Trophoblast cell (in vitro differentiated cells and primary cell): Measurements from ENCODE around the gene CRYGN.

Experiments used
- DNase-seq, 2 donors: peaks; one replicate each; pipeline ENCODE4 v3.0.0-alpha.2; 2016
- H2AFZ ChIP-seq: 2 replicates; pipeline ENCODE4 v1.6.1; 2013; ENCODE audit warnings: low read length, moderate library complexity, mild to moderate bottlenecking; ENCODE audit not compliant: insufficient read depth, poor library complexity
- H2AK5ac ChIP-seq: 2 replicates; pipeline ENCODE4 v1.6.1; 2013; ENCODE audit warnings: mild to moderate bottlenecking, low read length
- H2BK120ac ChIP-seq: 2 replicates; pipeline ENCODE4 v1.6.1; 2013; ENCODE audit warnings: low read length, mild to moderate bottlenecking, moderate library complexity; ENCODE audit not compliant: insufficient read depth, poor library complexity
- H2BK12ac ChIP-seq: 2 replicates; pipeline ENCODE4 v1.6.1; 2013; ENCODE audit warnings: mild to moderate bottlenecking, low read length, moderate library complexity
- H2BK5ac ChIP-seq: 2 replicates; pipeline ENCODE4 v1.6.1; 2013; ENCODE audit warnings: low read length, low read depth, moderate library complexity, mild to moderate bottlenecking; ENCODE audit not compliant: poor library complexity
- H3K14ac ChIP-seq: 2 replicates; pipeline ENCODE4 v1.6.1; 2013; ENCODE audit warnings: mild to moderate bottlenecking, low read length
- H3K18ac ChIP-seq: 2 replicates; pipeline ENCODE4 v1.6.1; 2013; ENCODE audit warnings: mild to moderate bottlenecking, low read length
- H3K23ac ChIP-seq: 2 replicates; pipeline ENCODE4 v1.6.1; 2013; ENCODE audit warnings: low read length
- H3K27ac ChIP-seq: 2 replicates; pipeline ENCODE4 v1.5.1; 2013; ENCODE audit warnings: low read depth, mild to moderate bottlenecking, inconsistent platforms, low read length, moderate library complexity
- H3K27me3 ChIP-seq: 2 replicates; pipeline ENCODE4 v1.6.1; 2013; ENCODE audit warnings: inconsistent platforms, mild to moderate bottlenecking, low read length, moderate library complexity; ENCODE audit not compliant: insufficient read depth
- H3K36me3 ChIP-seq, 2 experiments: 1 replicate in 1 of 2; 2 replicates in 1 of 2; pipeline ENCODE4 v1.6.1; 2013; ENCODE audit warnings: low read length in 2 of 2, mild to moderate bottlenecking in 2 of 2, moderate library complexity in 1 of 2; ENCODE audit not compliant: insufficient read depth in 2 of 2, control insufficient read depth in 1 of 2
- H3K4ac ChIP-seq: 2 replicates; pipeline ENCODE4 v1.6.1; 2013; ENCODE audit warnings: low read depth, mild to moderate bottlenecking, low read length, moderate library complexity
- H3K4me1 ChIP-seq, 2 experiments: 1 replicate in 1 of 2; 2 replicates in 1 of 2; pipeline ENCODE4 v1.6.1; 2013; ENCODE audit warnings: low read length in 2 of 2, mild to moderate bottlenecking in 2 of 2, moderate library complexity in 1 of 2; ENCODE audit not compliant: insufficient read depth in 2 of 2, control insufficient read depth in 1 of 2
- H3K4me2 ChIP-seq: 2 replicates; pipeline ENCODE4 v1.6.1; 2013; ENCODE audit warnings: inconsistent platforms, mild to moderate bottlenecking, low read length, moderate library complexity
- H3K4me3 ChIP-seq: 2 replicates; pipeline ENCODE4 v1.5.1; 2013; ENCODE audit warnings: mild to moderate bottlenecking, low read depth, low read length, inconsistent platforms
- H3K79me1 ChIP-seq: one replicate; pipeline ENCODE4 v1.6.1; 2013; ENCODE audit warnings: low read length
- H3K79me2 ChIP-seq: 2 replicates; pipeline ENCODE4 v1.6.1; 2013; ENCODE audit warnings: low read length, mild to moderate bottlenecking; ENCODE audit not compliant: control insufficient read depth, insufficient read depth, poor library complexity
- H3K9ac ChIP-seq: 2 replicates; pipeline ENCODE4 v1.6.1; 2013; ENCODE audit warnings: mild to moderate bottlenecking, low read length
- H3K9me3 ChIP-seq: 2 replicates; pipeline ENCODE4 v1.6.1; 2013; ENCODE audit warnings: low read depth, mild to moderate bottlenecking, control low read depth, inconsistent platforms, low read length; ENCODE audit not compliant: insufficient read depth
- H4K12ac ChIP-seq: 2 replicates; pipeline ENCODE4 v1.6.1; 2013; ENCODE audit warnings: low read depth, mild to moderate bottlenecking, low read length, moderate library complexity
- H4K8ac ChIP-seq: 2 replicates; pipeline ENCODE4 v1.6.1; 2013; ENCODE audit warnings: low read depth, mild to moderate bottlenecking, low read length, moderate library complexity
- H4K91ac ChIP-seq: one replicate; pipeline ENCODE4 v1.6.1; 2013; ENCODE audit warnings: low read depth, mild to moderate bottlenecking, low read length, moderate library complexity
- WGBS: extraction: QIAGEN DNeasy Blood & Tissue Kit; methylation state at CpG from one replicate; pipeline ENCODE4 v1.1.7; 2013; ENCODE audit warnings: missing lambda C conversion rate; ENCODE audit not compliant: insufficient read length, insufficient coverage; ENCODE audit errors: extremely low coverage; 5-methylcytosine and 5-hydroxymethylcytosine counted together

Gene CRYGN

DNA sequence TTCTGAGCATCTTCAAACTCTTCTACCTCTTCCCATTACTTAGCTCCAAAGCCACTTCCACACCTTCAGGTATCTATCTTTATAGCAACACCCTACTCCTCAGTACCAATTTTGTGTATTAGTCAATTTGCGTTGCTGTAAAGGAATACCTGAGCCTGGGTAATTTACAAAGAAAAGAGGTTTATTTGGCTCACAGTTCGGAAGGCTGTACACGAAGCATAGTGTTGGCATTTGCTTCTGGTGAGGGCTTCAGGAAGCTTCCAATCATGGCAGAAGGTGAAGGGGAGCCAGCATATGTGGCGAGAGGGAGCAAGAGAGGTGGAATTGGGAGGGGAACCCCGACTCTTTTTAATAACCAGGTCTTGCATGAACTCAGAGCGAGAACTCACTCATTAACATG is 17.6 kb upstream of the CRYGN start:
- H3K4me1 ChIP-seq, result peaks cover 12 to 20% of the 10 kb centered on the region in 2 experiments
- no peak overlapping the region for H2AK5ac ChIP-seq
- no peak overlapping the region for H4K8ac ChIP-seq
- H3K27me3 ChIP-seq, result no peaks in the 10 kb centered on the region
- no peak overlapping the region for H3K27ac ChIP-seq
- H4K12ac ChIP-seq, result no peak overlapping the region
- no peaks in the 10 kb centered on the region for H3K36me3 ChIP-seq
- H3K9me3 ChIP-seq, result peaks cover 3% of the 10 kb centered on the region
- H3K23ac ChIP-seq, result no peak overlapping the region
- H2AFZ ChIP-seq, result no peak overlapping the region
- DNase-seq, result no peak
- H3K14ac ChIP-seq, result no peak overlapping the region
- no peak overlapping the region for H3K18ac ChIP-seq
- H3K79me1 ChIP-seq, result no peaks in the 10 kb centered on the region
- H3K79me2 ChIP-seq, result no peaks in the 10 kb centered on the region
- H3K4me2 ChIP-seq, result no peak overlapping the region
- H2BK12ac ChIP-seq, result no peak overlapping the region
- no peak overlapping the region for H2BK120ac ChIP-seq
- H3K9ac ChIP-seq, result no peak overlapping the region
- H4K91ac ChIP-seq, result no peak overlapping the region
- H3K4ac ChIP-seq, result no peak overlapping the region
- H3K4me3 ChIP-seq, result no peak overlapping the region
- no CpG with 5 or more reads among the region's 6 CpGs for WGBS
- H2BK5ac ChIP-seq, result no peak overlapping the region

DNA sequence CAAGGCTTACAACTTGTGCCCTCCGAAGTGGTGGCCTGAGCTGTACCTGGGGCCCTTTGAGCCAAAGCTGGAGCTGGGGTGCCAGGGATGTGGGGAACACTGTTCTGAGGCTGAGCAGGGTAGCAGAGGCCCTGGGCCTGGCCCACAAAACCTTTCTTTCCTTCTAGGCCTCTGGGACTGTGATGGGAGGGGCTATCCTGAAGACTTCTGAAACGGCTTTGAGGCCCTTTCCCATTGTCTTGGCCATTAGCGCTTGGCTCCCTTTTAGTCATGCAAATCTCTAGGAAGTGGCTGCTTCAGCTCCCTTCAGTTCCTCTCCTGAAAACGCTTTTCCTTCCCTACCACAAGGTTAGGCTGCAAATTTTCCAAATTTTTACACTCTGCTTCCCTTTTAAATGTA is 16.8 kb upstream of the CRYGN start:
- H3K36me3 ChIP-seq, result no peaks in the 10 kb centered on the region
- H2BK12ac ChIP-seq, result no peak overlapping the region
- no peak overlapping the region for H4K91ac ChIP-seq
- WGBS, result no CpG with 5 or more reads among the region's 4 CpGs
- H4K12ac ChIP-seq, result no peak overlapping the region
- H2AFZ ChIP-seq, result no peak overlapping the region
- H4K8ac ChIP-seq, result no peak overlapping the region
- no peak overlapping the region for H3K18ac ChIP-seq
- no peak for DNase-seq
- no peaks in the 10 kb centered on the region for H3K79me2 ChIP-seq
- no peaks in the 10 kb centered on the region for H3K27me3 ChIP-seq
- H3K4me3 ChIP-seq, result no peak overlapping the region
- H2BK120ac ChIP-seq, result no peak overlapping the region
- H3K79me1 ChIP-seq, result no peaks in the 10 kb centered on the region
- no peak overlapping the region for H2AK5ac ChIP-seq
- H3K9me3 ChIP-seq, result peaks cover 5% of the 10 kb centered on the region
- peaks cover 12 to 20% of the 10 kb centered on the region in 2 experiments for H3K4me1 ChIP-seq
- no peak overlapping the region for H3K9ac ChIP-seq
- no peak overlapping the region for H3K4me2 ChIP-seq
- no peak overlapping the region for H3K14ac ChIP-seq
- H3K4ac ChIP-seq, result no peak overlapping the region
- no peak overlapping the region for H2BK5ac ChIP-seq
- H3K27ac ChIP-seq, result no peak overlapping the region
- no peak overlapping the region for H3K23ac ChIP-seq

DNA sequence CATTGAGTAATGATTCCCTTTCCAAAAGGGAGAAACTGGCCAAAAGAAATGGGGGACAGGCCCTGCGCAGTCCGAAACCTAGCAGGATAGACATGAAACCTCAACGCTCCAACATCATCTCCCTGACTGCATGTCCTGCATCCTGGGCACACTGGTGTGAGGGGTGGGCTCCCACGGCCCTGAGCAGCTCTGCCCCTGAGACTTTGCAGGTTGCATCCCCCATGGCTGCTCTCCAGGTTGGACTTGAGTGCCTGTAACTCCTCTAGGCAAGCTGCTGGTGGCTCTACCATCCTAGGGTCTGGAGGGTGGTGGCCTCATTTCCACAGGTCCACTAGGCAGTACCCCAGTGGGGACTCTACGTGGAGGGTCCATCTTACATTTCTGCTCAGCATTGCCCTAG is 16.3 kb upstream of the CRYGN start:
- H2BK12ac ChIP-seq, result no peak overlapping the region
- no peak for DNase-seq
- H3K9ac ChIP-seq, result no peak overlapping the region
- H3K23ac ChIP-seq, result no peak overlapping the region
- no peaks in the 10 kb centered on the region for H3K27me3 ChIP-seq
- H3K79me2 ChIP-seq, result no peaks in the 10 kb centered on the region
- H3K4me3 ChIP-seq, result no peak overlapping the region
- WGBS, result no CpG with 5 or more reads among the region's 5 CpGs
- no peak overlapping the region for H4K12ac ChIP-seq
- H3K36me3 ChIP-seq, result no peaks in the 10 kb centered on the region
- H3K18ac ChIP-seq, result no peak overlapping the region
- no peaks in the 10 kb centered on the region for H3K79me1 ChIP-seq
- peaks cover 5% of the 10 kb centered on the region for H3K9me3 ChIP-seq
- H3K14ac ChIP-seq, result no peak overlapping the region
- H4K8ac ChIP-seq, result no peak overlapping the region
- no peak overlapping the region for H2BK5ac ChIP-seq
- H2BK120ac ChIP-seq, result no peak overlapping the region
- peaks cover 12 to 18% of the 10 kb centered on the region in 2 experiments for H3K4me1 ChIP-seq
- no peak overlapping the region for H3K4ac ChIP-seq
- H4K91ac ChIP-seq, result no peak overlapping the region
- H2AFZ ChIP-seq, result no peak overlapping the region
- no peak overlapping the region for H2AK5ac ChIP-seq
- H3K4me2 ChIP-seq, result no peak overlapping the region
- H3K27ac ChIP-seq, result no peak overlapping the region

DNA sequence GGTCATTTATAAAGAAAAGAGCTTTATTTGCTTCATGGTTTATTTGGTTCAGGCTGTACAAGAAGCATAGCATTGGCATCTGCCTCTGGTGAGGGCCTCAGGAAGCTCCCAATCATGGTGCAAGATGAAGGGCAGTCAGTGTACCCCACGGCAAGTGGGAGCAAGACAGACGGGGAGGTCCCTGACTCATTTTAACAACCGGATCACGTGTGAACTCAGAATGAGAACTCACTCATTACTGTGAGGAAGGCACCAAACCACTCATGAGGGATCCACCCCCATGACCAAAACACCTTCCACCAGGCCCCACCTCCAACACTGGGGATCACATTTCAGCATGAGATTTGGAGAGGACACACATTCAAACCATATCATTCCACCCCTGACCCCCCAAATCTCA is 15.7 kb upstream of the CRYGN start:
- Histone ChIP-seq H3K27me3 (no peaks in the 10 kb centered on the region), H2BK12ac (no peak overlapping the region), H2BK5ac (no peak overlapping the region), H4K91ac (no peak overlapping the region), H3K9ac (no peak overlapping the region), H3K23ac (no peak overlapping the region), H3K27ac (no peak overlapping the region), H4K12ac (no peak overlapping the region), H3K4ac (no peak overlapping the region), H3K18ac (no peak overlapping the region), H3K79me2 (no peaks in the 10 kb centered on the region), H3K79me1 (no peaks in the 10 kb centered on the region), H3K4me2 (no peak overlapping the region), H3K14ac (no peak overlapping the region), H2BK120ac (no peak overlapping the region), H4K8ac (no peak overlapping the region), H3K9me3 (peaks cover 5% of the 10 kb centered on the region), H2AK5ac (no peak overlapping the region), H3K36me3 (no peaks in the 10 kb centered on the region), H2AFZ (no peak overlapping the region), H3K4me3 (no peak overlapping the region), H3K4me1 (peaks cover 12 to 17% of the 10 kb centered on the region in 2 experiments)
- whole genome bisulfite sequencing, result no CpG with 5 or more reads among the region's 4 CpGs
- DNase-seq, result no peak
